Measurements from ENCODE around the gene F7.
"Not testable (repeated sequence)": the region's sequence is repeated elsewhere in the genome, so short reads cannot be mapped to it uniquely, and the experiment has no call there.

F7 gene

DNA sequence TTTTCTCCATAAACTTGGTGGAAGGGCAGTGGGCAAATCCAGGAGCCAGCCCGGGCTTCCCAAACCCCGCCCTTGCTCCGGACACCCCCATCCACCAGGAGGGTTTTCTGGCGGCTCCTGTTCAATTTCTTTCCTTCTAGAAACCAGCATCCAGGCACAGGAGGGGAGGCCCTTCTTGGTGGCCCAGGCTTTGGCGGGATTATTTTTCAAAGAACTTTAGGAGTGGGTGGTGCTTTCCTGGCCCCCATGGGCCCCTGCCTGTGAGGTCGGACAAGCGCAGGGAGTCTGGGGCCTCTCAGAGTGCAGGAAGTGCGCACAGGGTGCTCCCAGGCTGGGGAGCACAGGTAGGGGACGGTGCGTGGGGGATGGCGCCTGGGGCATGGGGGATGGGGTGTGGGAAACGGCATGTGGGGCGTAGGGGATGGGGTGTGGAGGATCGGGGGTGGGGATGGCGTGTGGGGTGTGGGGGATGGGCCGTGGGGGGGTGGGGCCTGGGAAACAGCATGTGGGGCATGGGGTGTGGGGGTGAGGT, 396 bp downstream of the F7 start:
- DNase-seq = no peak

DNA sequence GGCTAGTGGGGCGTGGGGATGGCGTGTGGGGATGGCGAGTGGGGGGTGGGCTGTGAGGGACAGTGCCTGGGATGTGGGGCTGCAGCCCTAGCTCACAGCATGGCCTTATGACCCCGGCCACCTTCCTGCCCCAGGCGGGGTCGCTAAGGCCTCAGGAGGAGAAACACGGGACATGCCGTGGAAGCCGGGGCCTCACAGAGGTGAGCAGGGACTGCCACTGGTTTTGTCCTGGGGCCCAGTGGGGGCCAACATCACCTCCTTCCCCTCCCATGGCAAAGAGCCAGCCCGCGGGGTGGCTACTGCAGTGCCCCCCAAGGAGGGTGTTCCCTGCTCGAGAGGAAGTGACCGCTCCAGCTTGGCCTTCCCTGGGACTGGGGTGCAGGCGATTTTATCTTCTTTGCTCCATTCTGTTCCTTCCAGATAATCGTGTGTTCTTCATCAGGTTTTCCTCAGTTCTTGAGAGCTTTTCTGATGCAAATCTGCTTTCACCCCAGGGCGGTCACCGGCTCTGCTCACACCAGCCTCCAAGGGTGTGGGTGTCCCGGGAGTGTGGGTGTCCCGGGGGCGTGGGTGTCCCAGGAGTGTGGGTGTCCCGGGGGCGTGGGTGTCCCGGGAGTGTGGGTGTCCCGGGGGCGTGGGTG, 1.2 kb downstream of the F7 start:
- DNase-seq = no peak

DNA sequence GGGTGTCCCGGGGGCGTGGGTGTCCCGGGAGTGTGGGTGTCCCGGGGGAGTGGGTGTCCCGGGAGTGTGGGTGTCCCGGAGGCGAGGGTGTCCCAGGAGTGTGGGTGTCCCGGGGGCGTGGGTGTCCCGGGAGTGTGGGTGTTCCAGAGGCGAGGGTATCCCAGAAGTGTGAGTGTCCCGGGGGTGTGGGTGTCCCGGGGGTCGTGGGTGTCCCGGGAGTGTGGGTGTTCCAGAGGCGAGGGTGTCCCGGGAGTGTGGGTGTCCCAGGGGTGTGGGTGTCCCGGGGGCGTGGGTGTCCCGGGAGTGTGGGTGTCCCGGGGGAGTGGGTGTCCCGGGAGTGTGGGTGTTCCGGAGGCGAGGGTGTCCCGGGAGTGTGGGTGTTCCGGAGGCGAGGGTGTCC, 2.9 kb downstream of the F7 start:
- not testable (repeated sequence) for DNase-seq

DNA sequence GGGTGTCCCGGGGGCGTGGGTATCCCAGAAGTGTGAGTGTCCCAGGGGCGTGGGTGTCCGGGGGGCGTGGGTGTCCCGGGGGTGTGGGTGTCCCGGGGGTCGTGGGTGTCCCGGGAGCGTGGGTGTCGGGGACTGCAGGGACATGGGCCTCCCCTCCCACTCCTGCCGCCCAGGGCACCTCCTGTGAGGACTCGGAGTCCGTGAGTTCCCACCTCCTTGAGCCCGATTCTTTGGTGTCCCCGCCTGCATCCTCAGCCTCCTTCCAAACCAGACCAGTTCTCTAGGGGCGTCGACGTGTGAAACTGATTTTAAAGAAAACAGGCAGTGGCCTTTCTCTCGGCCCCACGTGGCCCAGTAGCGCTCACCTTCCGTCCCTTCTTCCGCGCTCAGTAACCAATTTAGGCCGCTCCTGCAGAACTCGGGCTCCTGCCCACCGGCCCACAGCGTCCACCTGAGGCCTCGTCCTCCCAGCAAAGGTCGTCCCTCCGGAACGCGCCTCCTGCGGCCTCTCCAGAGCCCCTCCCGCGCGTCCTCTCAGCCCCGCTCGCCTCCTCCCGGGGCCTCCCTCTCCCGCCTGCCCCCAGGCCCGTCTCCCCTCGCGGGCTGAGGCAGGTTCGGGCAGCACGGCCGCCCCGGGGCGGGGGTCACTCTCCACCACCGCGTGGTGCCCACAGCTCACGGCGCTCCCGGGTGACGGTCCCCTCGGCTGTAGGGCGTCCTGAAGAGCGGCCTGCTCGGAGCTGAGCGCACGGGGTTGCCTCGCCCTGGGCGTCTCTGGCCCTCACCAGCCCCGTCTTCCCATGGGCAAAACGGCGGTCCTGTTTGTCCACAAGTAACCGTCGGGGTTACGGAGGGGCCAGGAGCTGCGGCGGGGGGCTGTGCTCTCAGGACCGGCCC, 3.8 kb downstream of the F7 start:
- DNase-seq = no peak

DNA sequence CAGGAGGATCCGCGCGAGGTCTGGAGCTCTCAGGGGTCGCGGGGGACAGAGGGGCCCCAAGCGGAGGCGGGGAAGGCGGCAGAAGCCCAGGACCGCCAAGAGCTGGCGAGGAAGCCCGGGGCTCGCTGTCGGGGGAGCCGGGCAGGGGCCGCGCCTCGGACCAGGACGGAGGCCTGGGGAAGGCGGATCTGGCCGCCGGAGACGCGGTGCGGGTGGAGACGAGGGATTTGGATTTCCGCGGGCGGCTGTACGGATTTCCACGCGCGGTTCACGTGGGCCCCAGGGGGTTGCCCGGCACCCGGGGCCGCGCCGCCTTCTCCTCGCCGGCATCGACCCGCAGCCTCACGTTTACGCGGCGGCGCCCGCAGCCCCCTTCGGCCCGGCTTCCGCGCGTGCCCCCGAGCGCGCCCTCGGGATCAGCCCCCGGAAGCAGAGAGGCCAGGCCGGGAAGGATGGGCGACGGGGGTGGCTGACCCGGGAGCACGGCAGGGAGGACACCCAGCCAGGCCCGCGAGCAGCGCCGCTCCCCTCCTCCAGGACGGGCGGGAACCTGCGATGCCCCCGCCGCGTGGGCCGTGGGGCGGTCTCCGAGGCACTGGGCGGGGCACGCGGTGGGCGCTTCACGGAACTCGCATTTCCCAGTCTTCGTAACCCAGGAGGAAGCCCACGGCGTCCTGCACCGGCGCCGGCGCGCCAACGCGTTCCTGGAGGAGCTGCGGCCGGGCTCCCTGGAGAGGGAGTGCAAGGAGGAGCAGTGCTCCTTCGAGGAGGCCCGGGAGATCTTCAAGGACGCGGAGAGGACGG, 4.7 kb downstream of the F7 start:
- peak; percentile 10 for DNase-seq

DNA sequence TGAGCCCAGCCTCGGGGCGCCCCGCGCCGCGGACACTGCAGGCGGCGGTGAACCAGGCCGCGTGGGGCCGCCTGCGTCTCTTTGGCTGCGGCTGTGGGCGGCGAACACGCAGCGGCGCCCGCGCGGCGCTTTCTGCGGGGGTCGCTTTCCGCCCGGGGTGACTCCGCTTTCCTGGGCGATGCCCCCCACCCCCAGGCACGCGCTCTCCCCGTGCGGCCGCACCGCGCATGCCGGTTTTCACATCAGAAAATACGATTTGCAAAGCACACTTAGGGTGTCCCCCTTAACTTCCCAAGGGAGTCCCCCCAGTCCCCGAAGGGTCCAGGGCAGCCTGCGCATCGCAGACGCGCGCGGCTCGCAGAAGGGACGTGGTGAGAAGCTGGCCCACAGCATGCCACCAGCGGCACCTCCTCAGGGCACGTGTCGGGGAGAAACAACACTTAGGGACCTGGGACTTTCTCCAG, 5.3 kb downstream of the F7 start:
- no peak for DNase-seq

DNA sequence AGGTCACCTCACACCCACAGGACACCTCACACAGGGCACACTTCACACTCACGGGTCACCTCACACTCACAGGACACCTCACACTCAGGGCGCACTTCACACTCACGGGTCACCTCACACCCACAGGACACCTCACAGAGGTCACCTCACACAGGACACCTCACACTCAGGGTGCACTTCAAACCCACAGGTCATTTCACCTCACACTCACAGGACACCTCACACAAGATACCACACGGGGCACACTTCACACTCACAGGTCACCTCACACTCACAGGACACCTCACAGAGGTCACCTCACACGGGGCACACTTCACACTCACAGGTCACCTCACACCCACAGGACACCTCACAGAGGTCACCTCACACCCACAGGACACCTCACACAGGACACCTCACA, 6.2 kb downstream of the F7 start:
- DNase-seq = not testable (repeated sequence)

DNA sequence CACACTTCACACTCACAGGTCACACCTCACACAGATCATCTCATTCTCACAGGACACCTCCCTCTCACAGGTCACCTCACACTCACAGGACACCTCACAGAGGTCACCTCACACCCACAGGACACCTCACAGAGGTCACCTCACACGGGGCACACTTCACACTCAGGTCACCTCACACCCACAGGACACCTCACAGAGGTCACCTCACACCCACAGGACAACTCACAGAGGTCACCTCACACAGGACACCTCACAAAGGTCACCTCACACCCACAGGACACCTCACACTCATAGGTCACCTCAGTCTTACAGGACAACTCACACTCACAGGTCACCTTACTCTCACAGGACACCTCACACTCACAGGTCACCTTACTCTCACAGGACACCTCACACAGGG, 6.9 kb downstream of the F7 start:
- DNase-seq = not testable (repeated sequence)

DNA sequence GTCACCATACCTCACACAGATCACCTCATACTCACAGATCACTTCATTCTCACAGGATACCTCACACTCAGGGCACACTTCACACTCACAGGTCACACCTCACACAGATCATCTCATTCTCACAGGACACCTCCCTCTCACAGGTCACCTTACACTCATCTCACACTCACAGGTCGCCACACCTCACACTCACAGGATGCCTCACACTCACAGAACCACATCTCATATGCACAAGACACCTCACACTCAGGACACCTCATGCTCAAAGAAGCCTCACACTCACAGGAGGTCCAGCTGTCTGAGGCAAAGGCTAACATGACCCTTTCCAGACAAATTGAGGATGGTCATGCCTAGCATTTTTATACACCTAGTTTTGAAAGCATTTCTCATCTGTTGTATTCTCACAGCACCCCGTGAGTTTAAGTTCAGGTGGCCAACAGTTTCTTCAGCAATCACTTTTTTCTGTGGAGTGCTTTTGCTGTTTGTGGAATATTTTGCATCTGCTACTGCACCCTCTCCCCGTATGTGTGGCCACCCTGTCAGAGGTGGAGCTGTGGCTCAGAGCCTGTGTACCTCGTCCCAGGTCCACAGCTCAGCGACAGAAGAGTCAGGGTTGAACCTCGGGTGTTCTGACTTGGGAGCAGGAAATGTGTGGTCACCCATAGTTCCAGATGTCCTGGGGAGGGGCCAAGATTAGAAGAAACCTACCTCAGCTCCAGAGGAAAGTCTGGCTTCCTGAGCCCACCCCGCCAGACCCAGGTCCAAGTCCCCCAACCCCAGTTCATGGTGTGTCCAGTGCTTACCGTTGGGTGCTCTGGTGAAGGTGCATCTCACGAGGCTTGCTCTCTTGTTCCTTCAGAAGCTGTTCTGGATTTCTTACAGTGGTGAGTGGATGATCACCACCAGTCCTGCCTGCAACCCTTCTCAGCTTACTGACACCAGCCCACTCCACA, 7.6 kb downstream of the F7 start:
- DNase-seq = no peak

DNA sequence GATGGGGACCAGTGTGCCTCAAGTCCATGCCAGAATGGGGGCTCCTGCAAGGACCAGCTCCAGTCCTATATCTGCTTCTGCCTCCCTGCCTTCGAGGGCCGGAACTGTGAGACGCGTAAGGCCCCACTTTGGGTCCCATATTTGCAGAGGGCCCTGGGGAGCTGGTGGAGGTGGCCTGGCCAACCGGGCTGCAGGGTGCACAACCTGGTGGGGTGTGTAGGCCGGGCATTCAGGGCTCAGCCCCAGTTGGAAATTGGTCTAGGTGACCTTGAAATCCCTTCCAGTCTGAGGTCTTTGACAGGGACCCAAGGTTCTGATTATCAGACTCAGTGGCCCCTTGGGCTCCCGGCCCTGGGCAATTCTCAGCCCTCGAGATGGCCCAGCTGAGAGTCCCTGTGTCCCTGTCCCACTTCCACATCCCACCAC, 8.3 kb downstream of the F7 start:
- DNase-seq = no peak

DNA sequence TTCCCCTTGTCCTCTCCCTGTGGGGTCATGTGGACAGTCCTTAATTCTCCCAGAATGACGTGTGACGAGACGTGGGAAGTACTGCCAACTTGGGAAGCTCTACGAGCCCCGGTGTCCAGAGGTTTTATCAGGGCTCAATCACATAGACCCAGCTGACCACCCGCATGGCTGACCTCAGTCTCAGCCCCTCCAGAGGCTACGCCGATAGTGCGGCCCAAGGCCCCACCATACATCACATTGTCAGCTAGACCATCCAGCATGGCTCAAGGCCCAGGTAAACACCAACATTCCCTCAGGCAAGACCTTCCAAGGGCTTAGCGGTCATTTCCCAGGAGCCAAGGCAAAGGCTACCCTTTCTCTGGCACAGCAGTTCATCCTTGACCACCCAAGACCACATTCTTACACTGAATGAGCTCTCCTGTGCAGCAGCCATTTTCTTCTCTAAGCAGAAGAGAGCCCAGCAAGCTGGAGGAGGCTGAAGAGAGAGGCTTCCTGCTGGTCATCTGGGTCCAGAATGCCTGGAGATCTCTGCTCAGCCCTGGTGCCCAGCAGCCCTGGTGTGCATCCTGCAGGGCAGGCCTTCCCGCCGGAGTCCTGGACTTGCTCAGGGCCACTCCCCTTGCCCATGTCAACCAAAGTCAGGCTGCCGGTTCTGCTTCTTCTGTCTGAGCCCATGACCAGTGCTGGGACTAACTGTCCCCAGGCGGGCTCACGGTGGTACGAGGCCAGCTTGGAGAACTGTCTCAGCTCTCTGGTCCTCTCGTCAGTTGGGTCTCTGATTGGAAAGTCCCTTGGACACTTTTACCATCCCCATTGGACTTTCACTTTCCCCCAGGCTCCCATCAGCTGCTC, 9.1 kb downstream of the F7 start:
- DNase-seq = no peak

DNA sequence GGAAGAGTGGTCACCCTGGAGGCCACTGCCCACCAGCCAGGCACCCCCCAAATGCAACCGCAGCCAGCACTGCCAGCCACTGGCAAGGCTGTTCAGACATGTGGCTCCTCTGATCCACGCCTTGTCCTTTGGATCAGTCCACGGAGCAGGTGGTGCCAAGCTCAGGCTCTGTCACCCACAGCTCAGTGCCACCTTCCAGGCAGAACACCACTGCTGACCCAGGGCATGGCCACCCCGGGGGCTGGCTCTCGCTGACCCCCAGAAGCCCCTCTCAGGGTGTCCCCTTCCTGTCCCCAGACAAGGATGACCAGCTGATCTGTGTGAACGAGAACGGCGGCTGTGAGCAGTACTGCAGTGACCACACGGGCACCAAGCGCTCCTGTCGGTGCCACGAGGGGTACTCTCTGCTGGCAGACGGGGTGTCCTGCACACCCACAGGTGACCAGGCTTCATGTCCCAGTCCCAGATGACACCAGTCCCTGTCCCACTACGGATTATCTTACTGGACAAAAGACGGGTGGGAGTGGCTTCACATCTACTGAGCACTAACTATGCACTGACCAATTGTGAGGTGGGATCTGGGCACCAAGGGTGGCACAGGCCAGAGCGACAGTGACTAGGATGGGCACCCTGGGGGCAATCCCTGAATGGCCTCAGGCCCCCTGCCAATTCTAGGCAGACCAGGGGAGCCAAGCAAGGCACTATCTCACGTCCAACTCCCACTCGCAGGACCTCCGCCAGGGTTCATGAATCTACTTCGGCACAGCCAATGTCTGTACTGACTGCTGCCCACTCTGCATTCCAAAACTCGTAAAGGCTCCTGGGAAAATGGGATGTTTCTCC, 10.0 kb downstream of the F7 start:
- no peak for DNase-seq

DNA sequence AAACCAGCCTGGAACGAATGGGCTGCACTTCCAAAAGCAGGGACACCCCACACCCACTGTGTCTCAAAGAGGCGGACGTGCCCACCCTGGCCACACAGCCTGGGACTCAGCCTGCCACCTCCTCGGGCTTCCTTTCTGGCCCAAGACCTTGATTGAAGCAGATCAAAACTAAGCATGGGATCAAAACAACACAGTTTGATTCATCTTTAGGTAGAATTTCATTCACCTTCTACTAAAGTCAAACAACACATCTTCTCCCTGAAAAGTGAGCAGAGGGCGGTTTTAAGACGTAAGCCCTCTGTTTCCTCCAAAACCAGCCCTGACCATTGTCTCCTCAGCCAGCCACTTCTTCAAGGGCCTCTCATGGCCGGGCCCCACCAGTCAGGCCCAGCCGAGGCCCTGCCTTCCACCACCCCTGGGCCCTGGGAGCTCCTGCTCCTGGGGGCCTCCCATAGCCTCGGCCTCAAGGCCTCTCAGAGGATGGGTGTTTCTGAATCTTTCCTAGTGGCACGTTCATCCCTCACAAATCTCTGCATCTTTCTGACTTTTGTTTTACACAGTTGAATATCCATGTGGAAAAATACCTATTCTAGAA, 10.7 kb downstream of the F7 start:
- no peak for DNase-seq

DNA sequence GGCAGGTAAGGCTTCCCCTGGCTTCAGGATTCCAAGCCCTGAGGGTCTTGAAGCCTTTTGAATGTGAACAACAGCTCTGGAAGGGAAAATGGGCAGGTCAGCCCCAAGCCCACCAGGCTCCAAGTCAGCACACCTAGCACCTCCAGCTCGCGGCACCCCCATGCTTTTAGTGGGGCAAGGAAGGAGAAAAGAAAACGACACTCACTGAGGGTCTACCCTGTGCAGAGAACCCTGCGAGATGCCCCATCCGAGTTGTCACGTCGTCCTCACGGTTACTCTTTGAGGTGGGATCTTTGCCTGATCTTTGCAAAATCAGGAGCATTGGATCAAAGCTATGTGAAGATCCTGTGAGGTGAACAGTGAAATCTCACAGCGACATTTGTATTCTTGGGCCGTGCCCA, 11.3 kb downstream of the F7 start:
- no peak for DNase-seq

DNA sequence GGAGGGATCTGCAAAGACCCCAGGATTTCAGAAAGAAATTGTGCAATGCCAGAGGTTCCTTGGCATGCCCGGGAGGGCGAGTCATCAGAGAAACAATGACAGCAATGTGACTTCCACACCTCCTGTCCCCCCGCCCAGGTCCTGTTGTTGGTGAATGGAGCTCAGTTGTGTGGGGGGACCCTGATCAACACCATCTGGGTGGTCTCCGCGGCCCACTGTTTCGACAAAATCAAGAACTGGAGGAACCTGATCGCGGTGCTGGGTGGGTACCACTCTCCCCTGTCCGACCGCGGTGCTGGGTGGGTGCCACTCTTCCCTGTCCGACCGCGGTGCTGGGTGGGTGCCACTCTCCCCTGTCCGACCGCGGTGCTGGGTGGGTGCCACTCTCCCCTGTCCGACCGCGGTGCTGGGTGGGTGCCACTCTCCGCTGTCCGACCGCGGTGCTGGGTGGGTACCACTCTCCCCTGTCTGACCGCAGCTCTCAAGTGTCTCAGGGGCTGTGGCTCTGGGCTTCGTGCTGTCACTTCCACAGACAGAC, 11.8 kb downstream of the F7 start:
- no peak for DNase-seq

DNA sequence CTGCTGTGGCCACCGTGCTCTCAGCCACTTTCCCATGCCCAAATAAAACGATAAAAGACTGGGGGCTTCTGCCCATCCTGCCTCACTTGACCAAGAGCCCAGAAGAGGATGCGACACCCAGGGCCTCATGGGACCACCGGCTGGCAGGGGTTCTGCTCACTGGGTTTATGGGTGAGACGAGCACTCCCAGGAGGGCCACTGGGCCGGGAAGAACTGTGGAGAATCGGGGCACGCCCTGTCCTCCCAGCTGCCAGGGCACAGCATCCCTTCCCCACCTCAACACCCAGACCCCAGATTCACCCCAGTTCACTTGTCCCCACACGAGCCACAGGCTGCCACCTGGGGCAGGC, 12.3 kb downstream of the F7 start:
- no peak for DNase-seq

DNA sequence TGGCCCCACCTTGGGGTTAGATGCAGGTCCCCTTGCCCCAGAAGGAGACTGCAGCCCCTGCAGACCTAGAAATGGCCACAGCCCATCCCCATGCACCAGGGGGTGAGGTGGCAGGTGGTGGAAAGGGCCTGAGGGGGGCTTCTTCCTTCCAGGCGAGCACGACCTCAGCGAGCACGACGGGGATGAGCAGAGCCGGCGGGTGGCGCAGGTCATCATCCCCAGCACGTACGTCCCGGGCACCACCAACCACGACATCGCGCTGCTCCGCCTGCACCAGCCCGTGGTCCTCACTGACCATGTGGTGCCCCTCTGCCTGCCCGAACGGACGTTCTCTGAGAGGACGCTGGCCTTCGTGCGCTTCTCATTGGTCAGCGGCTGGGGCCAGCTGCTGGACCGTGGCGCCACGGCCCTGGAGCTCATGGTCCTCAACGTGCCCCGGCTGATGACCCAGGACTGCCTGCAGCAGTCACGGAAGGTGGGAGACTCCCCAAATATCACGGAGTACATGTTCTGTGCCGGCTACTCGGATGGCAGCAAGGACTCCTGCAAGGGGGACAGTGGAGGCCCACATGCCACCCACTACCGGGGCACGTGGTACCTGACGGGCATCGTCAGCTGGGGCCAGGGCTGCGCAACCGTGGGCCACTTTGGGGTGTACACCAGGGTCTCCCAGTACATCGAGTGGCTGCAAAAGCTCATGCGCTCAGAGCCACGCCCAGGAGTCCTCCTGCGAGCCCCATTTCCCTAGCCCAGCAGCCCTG, 12.8 kb downstream of the F7 start:
- no peak for DNase-seq

DNA sequence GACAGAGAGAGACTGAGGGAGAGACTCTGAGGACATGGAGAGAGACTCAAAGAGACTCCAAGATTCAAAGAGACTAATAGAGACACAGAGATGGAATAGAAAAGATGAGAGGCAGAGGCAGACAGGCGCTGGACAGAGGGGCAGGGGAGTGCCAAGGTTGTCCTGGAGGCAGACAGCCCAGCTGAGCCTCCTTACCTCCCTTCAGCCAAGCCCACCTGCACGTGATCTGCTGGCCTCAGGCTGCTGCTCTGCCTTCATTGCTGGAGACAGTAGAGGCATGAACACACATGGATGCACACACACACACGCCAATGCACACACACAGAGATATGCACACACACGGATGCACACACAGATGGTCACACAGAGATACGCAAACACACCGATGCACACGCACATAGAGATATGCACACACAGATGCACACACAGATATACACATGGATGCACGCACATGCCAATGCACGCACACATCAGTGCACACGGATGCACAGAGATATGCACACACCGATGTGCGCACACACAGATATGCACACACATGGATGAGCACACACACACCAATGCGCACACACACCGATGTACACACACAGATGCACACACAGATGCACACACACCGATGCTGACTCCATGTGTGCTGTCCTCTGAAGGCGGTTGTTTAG, 13.7 kb downstream of the F7 start:
- no peak for DNase-seq
